ENCODE measurements around the gene SUFU. TPM values are rescaled to one million over a fixed set of nuclear protein-coding genes. Genes with fewer than 3 reads are reported as not detected.
A peak's percentile ranks its signal among the peaks of the same experiment; 100 is the strongest.

Gene SUFU
- total RNA-seq, 1 experiment from 2014 or later: 2.7 TPM

DNA sequence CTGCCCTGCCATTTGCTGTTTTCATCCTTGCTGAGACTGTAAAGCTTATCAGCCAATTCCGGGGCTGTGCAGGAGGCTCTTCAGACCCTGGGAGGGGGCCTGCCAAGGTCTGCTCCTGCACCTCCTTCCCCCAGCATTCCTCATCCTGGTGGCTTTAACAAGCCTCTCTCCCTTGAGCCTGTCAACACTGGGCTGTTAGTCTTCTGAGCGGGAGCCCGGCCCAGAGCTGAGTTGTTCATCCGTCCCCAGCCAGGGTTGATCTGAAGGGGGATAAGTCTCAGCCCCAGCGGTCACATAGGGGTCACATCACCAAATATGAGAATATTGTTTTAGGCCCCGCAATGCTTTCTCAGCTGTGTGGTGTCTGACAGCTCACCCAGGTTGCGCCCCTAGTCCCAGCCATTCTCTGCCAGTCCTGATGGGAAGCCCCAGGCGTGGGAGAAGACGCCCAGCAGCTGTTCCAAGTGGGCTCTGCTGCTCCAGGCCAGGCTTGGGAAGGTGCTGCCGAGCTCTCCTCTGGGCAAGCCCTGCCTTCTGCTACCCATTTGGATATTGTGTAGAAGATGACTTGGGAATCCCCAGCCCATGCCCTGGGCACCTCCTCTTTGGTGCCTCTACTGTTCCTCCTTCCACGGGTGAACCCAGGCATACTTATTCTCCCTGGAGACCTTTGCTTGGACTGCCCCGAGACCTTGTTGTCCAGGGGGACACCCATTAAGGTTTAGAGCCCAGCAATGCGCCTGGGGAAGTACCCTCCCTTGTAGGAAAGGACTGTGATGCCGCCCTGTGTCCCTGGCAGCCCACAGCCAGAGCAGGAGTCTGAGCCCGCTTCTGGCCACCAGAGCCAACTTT, 117.0 kb downstream of the SUFU start:
- Histone ChIP-seq H3K4me3 (ENCODE audit: low read length) (no peak overlapping the region), H2AFZ (ENCODE audit: low read length) (no peak overlapping the region), H3K36me3 (ENCODE audit: low read depth, low read length) (no peaks in the 10 kb centered on the region), H4K20me1 (ENCODE audit: low read length) (no peaks in the 10 kb centered on the region), H3K27ac (ENCODE audit: low read length) (no peak overlapping the region; the same call in 1 of the 2 replicates), H3K4me2 (ENCODE audit: low read length) (no peak overlapping the region), H3F3A (ENCODE audit: low read length, unreplicated experiment) (no peaks in the 10 kb centered on the region), H3K9ac (ENCODE audit: low read length) (no peak overlapping the region), H3K9me3 (ENCODE audit: low read length) (no peaks in the 10 kb centered on the region), H3K4me1 (ENCODE audit: insufficient read depth, low read length) (peaks cover 13% of the 10 kb centered on the region), H3K79me2 (ENCODE audit: low read length) (no peaks in the 10 kb centered on the region), H3K27me3 (ENCODE audit: low read length) (no peaks in the 10 kb centered on the region), H3K9me2 (replicated peaks; ENCODE audit: low read length) (no peaks in the 10 kb centered on the region)
- ATAC-seq (no peak), DNase-seq (no peak)
- CTCF ChIA-PET: no interaction called here
- BruUV-seq (replicated peaks): no TSS peak
- TF ChIP-seq, protein P1, sequence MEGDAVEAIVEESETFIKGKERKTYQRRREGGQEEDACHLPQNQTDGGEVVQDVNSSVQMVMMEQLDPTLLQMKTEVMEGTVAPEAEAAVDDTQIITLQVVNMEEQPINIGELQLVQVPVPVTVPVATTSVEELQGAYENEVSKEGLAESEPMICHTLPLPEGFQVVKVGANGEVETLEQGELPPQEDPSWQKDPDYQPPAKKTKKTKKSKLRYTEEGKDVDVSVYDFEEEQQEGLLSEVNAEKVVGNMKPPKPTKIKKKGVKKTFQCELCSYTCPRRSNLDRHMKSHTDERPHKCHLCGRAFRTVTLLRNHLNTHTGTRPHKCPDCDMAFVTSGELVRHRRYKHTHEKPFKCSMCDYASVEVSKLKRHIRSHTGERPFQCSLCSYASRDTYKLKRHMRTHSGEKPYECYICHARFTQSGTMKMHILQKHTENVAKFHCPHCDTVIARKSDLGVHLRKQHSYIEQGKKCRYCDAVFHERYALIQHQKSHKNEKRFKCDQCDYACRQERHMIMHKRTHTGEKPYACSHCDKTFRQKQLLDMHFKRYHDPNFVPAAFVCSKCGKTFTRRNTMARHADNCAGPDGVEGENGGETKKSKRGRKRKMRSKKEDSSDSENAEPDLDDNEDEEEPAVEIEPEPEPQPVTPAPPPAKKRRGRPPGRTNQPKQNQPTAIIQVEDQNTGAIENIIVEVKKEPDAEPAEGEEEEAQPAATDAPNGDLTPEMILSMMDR (conservative IDR thresholded peaks at IDR 0.05; ENCODE audit: low read depth, low read length): no peak
- TF ChIP-seq EZH2 (IDR thresholded peaks at IDR 0.05; ENCODE audit: low read length, unreplicated experiment) (no peak), EZH2phosphoT487 (IDR thresholded peaks at IDR 0.05; ENCODE audit: borderline replicate concordance, low read length) (no peak)
- intact Hi-C loops (cut with micrococcal nuclease): no loop called here
- POLR2A ChIA-PET (ENCODE audit: unreplicated experiment): no interaction called here

DNA sequence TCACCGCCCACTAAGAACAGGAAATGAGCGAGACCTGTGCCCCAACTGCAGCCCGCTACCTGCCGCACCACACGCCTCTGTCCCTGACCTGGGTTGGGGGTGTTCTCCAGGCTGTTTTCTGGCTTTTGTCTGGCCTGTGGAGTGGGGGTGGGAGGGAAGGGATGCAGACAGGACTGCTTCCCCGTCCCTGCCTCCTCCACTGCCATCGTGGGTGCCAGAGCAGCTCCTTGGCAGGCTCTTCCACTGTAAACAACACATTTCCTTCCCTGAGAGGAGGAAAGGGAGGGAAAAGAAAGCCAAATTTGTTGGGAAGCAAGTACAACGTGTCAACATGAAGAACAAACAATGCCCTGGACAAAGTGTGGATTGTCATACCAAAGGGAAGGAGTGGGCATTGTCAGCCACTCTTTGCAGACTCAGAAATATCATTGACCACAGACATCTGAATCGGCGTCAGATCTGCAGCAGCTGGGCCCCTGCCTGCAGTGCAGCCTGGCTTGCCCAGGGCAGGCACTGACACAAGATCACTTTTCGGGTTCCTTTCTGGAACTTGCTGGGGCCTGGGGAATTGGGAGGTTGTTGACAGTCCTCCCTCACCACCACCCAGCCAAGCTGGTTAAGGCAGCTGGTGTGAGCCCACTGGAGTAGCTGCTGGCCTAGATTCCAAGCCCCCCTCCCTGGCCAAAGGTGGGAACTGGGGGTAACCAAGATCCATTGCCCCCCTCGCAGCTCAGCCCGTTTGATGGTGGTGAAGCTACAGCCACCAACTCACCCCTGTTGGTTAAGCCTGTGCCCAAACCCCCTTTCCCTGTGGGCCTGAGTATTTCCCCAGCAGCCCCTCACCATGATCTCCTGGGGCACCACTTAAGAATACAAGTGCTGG, 117.9 kb downstream of the SUFU start:
- Histone ChIP-seq H3K9me2 (replicated peaks; ENCODE audit: low read length) (no peaks in the 10 kb centered on the region), H3K4me2 (ENCODE audit: low read length) (no peak overlapping the region), H2AFZ (ENCODE audit: low read length) (no peak overlapping the region), H3K27ac (ENCODE audit: low read length) (no peak overlapping the region; the same call in 1 of the 2 replicates), H3K4me3 (ENCODE audit: low read length) (no peak overlapping the region), H3K9ac (ENCODE audit: low read length) (no peak overlapping the region), H3K4me1 (ENCODE audit: insufficient read depth, low read length) (peaks cover 13% of the 10 kb centered on the region), H3K27me3 (ENCODE audit: low read length) (no peaks in the 10 kb centered on the region), H3K36me3 (ENCODE audit: low read depth, low read length) (no peaks in the 10 kb centered on the region), H4K20me1 (ENCODE audit: low read length) (no peaks in the 10 kb centered on the region), H3F3A (ENCODE audit: low read length, unreplicated experiment) (no peaks in the 10 kb centered on the region), H3K9me3 (ENCODE audit: low read length) (no peaks in the 10 kb centered on the region), H3K79me2 (ENCODE audit: low read length) (no peaks in the 10 kb centered on the region)
- DNase-seq (peak; percentile 43), ATAC-seq (peak; percentile 72)
- no peak for TF ChIP-seq EZH2phosphoT487 (IDR thresholded peaks at IDR 0.05; ENCODE audit: borderline replicate concordance, low read length)
- TF ChIP-seq, protein P1 (conservative IDR thresholded peaks at IDR 0.05; ENCODE audit: low read depth, low read length): no peak
- ChIA-PET POLR2A (ENCODE audit: unreplicated experiment) (no interaction called here), CTCF (no interaction called here)
- BruUV-seq (replicated peaks): no TSS peak
- intact Hi-C loops (cut with micrococcal nuclease): no loop called here
